PC-3 (cell line): ENCODE measurements around the gene HPGD.

ENCODE experiments used
- CTCF ChIP-seq: fragments of 300-600 bp; sonication (generic); conservative IDR thresholded peaks from 2 replicates; pipeline ENCODE4 v1.5.1; 2017; ENCODE audit warnings: antibody characterized with exemption, low read depth, mild to moderate bottlenecking, low read length
- EZH2 ChIP-seq: fragments of 300-600 bp; sonication (generic); IDR thresholded peaks from one replicate; pipeline ENCODE4 v1.6.1; 2017; ENCODE audit warnings: antibody characterized with exemption, mild to moderate bottlenecking, low read length; ENCODE audit not compliant: unreplicated experiment

GRCh38 chr4:174496631-174497432 lies 25.5 kb downstream of the HPGD start:
- TF ChIP-seq CTCF (no peak), EZH2 (no peak)
